IMR-90 (cell line): Measurements from ENCODE around the gene PLCH1. TPM values are rescaled to one million over a fixed set of nuclear protein-coding genes. Genes with fewer than 3 reads are reported as not detected.
A peak's percentile ranks its signal among the peaks of the same experiment; 100 is the strongest.

Experiments
- ATAC-seq: fragments of 200-7000 bp; cut with Tn5 transposase; 2 replicates; pipeline ENCODE4 v1.9.1; 2020; ENCODE audit warnings: low read depth, mild to moderate bottlenecking, moderate library complexity
- BruUV-seq: library from RNA; stranded (reverse); fragments of 400-500 nt; replicated peaks from 2 replicates; lab custom pipeline; 2021; lab: Mats Ljungman, UMichigan
- CTCF ChIA-PET: fragments of 300-600 bp; formaldehyde crosslinking; extraction: SDS; loops from one replicate; lab custom pipeline; 2021; ENCODE audit warnings: antibody characterized with exemption; lab: Yijun Ruan, JAX
- POLR2A ChIA-PET: fragments of 300-600 bp; sonication (Branson Sonifier 250); formaldehyde crosslinking; loops from one replicate; lab custom pipeline; 2022; ENCODE audit warnings: antibody characterized with exemption; ENCODE audit not compliant: unreplicated experiment; lab: Charles Lee
- DNase-seq: peaks from one replicate; pipeline ENCODE4 v3.0.0; 2013
- H2AFZ ChIP-seq: replicated peaks from 2 replicates; pipeline ENCODE3; 2013; ENCODE audit warnings: low read length, mild to moderate bottlenecking; ENCODE audit not compliant: poor library complexity
- H2AK5ac ChIP-seq: 2 replicates; pipeline ENCODE4 v1.6.1; 2013; ENCODE audit warnings: low read depth, low read length, inconsistent platforms
- H2AK9ac ChIP-seq: replicated peaks from 2 replicates; pipeline ENCODE3; 2013; ENCODE audit warnings: mild to moderate bottlenecking, low read depth, low read length, moderate library complexity; ENCODE audit not compliant: poor library complexity
- H2BK120ac ChIP-seq: 2 replicates; pipeline ENCODE4 v1.6.1; 2013; ENCODE audit warnings: low read depth, low read length, inconsistent platforms
- H2BK15ac ChIP-seq: 3 replicates; pipeline ENCODE4 v1.6.1; 2013; ENCODE audit warnings: low read depth, low read length, inconsistent platforms
- H2BK20ac ChIP-seq: 2 replicates; pipeline ENCODE4 v1.6.1; 2013; ENCODE audit warnings: low read depth, mild to moderate bottlenecking, inconsistent platforms, low read length, moderate library complexity
- H2BK5ac ChIP-seq: 2 replicates; pipeline ENCODE4 v1.6.1; 2013; ENCODE audit warnings: mild to moderate bottlenecking, low read depth, low read length, inconsistent platforms; ENCODE audit not compliant: poor library complexity, severe bottlenecking
- H3K14ac ChIP-seq: replicated peaks from 2 replicates; pipeline ENCODE4 v1.6.1; 2013; ENCODE audit warnings: low read depth, low read length, inconsistent platforms
- H3K18ac ChIP-seq: 2 replicates; pipeline ENCODE4 v1.6.1; 2013; ENCODE audit warnings: low read depth, low read length, control low read depth
- H3K23ac ChIP-seq: 2 replicates; pipeline ENCODE4 v1.6.1; 2013; ENCODE audit warnings: low read depth, low read length, inconsistent platforms
- H3K27ac ChIP-seq: 2 replicates; pipeline ENCODE4 v1.5.1; 2013; ENCODE audit warnings: mild to moderate bottlenecking, control low read depth, low read length; ENCODE audit not compliant: insufficient read depth
- H3K27me3 ChIP-seq: 2 replicates; pipeline ENCODE4 v1.6.1; 2013; ENCODE audit warnings: low read length; ENCODE audit not compliant: control insufficient read depth, insufficient read depth
- H3K36me3 ChIP-seq: 2 replicates; pipeline ENCODE4 v1.6.1; 2013; ENCODE audit warnings: low read length, mixed read lengths; ENCODE audit not compliant: control insufficient read depth, insufficient read depth
- H3K4ac ChIP-seq: 2 replicates; pipeline ENCODE4 v1.6.1; 2013; ENCODE audit warnings: low read depth, low read length, inconsistent platforms
- H3K4me1 ChIP-seq: 2 replicates; pipeline ENCODE4 v1.6.1; 2013; ENCODE audit warnings: low read length, mixed read lengths; ENCODE audit not compliant: control insufficient read depth, insufficient read depth
- H3K4me2 ChIP-seq: 2 replicates; pipeline ENCODE4 v1.6.1; 2013; ENCODE audit warnings: low read depth, mild to moderate bottlenecking, control low read depth, low read length, moderate library complexity
- H3K4me3 ChIP-seq: 2 replicates; pipeline ENCODE4 v1.5.1; 2013; ENCODE audit warnings: low read depth, mild to moderate bottlenecking, control low read depth, low read length, moderate library complexity; ENCODE audit not compliant: insufficient read depth
- H3K56ac ChIP-seq: 2 replicates; pipeline ENCODE4 v1.6.1; 2013; ENCODE audit warnings: low read length, inconsistent platforms; ENCODE audit not compliant: insufficient read depth; ENCODE audit errors: extremely low read depth
- H3K79me1 ChIP-seq, 2 experiments: 2 replicates each; pipeline ENCODE4 v1.6.1; 2013; ENCODE audit warnings: low read length in 2 of 2, inconsistent platforms in 1 of 2, low read depth in 1 of 2
- H3K9ac ChIP-seq: 2 replicates; pipeline ENCODE4 v1.6.1; 2013; ENCODE audit warnings: low read depth, low read length, control low read depth
- H3K9me1 ChIP-seq: 2 replicates; pipeline ENCODE4 v1.6.1; 2013; ENCODE audit warnings: low read length, inconsistent platforms; ENCODE audit not compliant: insufficient read depth
- H3K9me3 ChIP-seq: 2 replicates; pipeline ENCODE4 v1.6.1; 2013; ENCODE audit warnings: low read length; ENCODE audit not compliant: control insufficient read depth, insufficient read depth
- H4K20me1 ChIP-seq: 2 replicates; pipeline ENCODE4 v1.6.1; 2013; ENCODE audit warnings: low read length, inconsistent platforms; ENCODE audit not compliant: insufficient read depth
- H4K5ac ChIP-seq: 2 replicates; pipeline ENCODE4 v1.6.1; 2013; ENCODE audit warnings: mild to moderate bottlenecking, low read depth, low read length, control low read depth
- H4K8ac ChIP-seq, 2 experiments: 2 replicates each; pipeline ENCODE4 v1.6.1; 2013; ENCODE audit warnings: low read depth in 2 of 2, low read length in 2 of 2, control low read depth in 1 of 2, inconsistent platforms in 1 of 2
- H4K91ac ChIP-seq: 2 replicates; pipeline ENCODE4 v1.6.1; 2013; ENCODE audit warnings: low read depth, low read length, inconsistent platforms; ENCODE audit not compliant: insufficient read depth
- BHLHE40 ChIP-seq: fragments of 150-350 bp; IDR thresholded peaks from 2 replicates; pipeline ENCODE4 v1.6.1; 2016; ENCODE audit warnings: mild to moderate bottlenecking, low read depth, low read length
- CEBPB ChIP-seq: IDR thresholded peaks from 2 replicates; pipeline ENCODE4 v1.6.1; 2012; ENCODE audit warnings: low read depth, low read length, improper control_type of control experiment
- MAZ ChIP-seq: IDR thresholded peaks from 2 replicates; pipeline ENCODE4 v1.6.1; 2012; ENCODE audit warnings: low read depth, mild to moderate bottlenecking, low read length, improper control_type of control experiment, moderate library complexity, borderline replicate concordance
- NFE2L2 ChIP-seq: fragments of 150-350 bp; IDR thresholded peaks from 2 replicates; pipeline ENCODE4 v1.6.1; 2016; ENCODE audit warnings: low read depth, mild to moderate bottlenecking, low read length
- RAD21 ChIP-seq: IDR thresholded peaks from 2 replicates; pipeline ENCODE4 v1.6.1; 2012; ENCODE audit warnings: low read length, improper control_type of control experiment
- RCOR1 ChIP-seq: IDR thresholded peaks from 2 replicates; pipeline ENCODE4 v1.6.1; 2012; ENCODE audit warnings: mild to moderate bottlenecking, low read length, improper control_type of control experiment; ENCODE audit not compliant: insufficient replicate concordance
- RFX5 ChIP-seq: IDR thresholded peaks from 2 replicates; pipeline ENCODE4 v1.8.0; 2012; ENCODE audit warnings: low read depth, mild to moderate bottlenecking, low read length, moderate library complexity
- SMC3 ChIP-seq: fragments of 150-350 bp; IDR thresholded peaks from 2 replicates; pipeline ENCODE4 v1.6.1; 2016; ENCODE audit warnings: low read depth, mild to moderate bottlenecking, antibody characterized with exemption, low read length, moderate library complexity
- USF2 ChIP-seq: fragments of 150-350 bp; IDR thresholded peaks from 2 replicates; pipeline ENCODE4 v1.6.1; 2017; ENCODE audit warnings: mild to moderate bottlenecking, antibody characterized with exemption, low read length, low read depth
- dilution Hi-C: fragments of 300-500 bp; cut with HindIII; formaldehyde crosslinking; loops from one replicate; pipeline ENCODE4 v1.14.3; 2018; ENCODE audit warnings: low sequenced_read_pairs; ENCODE audit not compliant: unreplicated experiment
- in situ Hi-C: fragments of 300-500 bp; cut with MboI; formaldehyde crosslinking; loops from 3 replicates; pipeline ENCODE4 v1.14.3; 2019; ENCODE audit warnings: low sequenced_read_pairs, inconsistent platforms, mixed read lengths
- intact Hi-C: fragments of 100-400 bp; cut with micrococcal nuclease; formaldehyde crosslinking; loops from 2 replicates; pipeline ENCODE4 v1.10.0; 2022
- polyA plus RNA-seq, 3 experiments: library from polyadenylated mRNA; depleted of rRNA; stranded (reverse); fragments of >200 nt; gene quantifications; 2 replicates each; pipeline ENCODE4 v1.2.3, GENCODE V29; 2012; ENCODE audit warnings: low replicate concordance in 1 of 3
- total RNA-seq: library from RNA; depleted of rRNA; stranded (reverse); fragments of >200 nt; gene quantifications from 2 replicates; pipeline ENCODE4 v1.2.3, GENCODE V29; 2012
- TF ChIP-seq, protein P1 (sequence below): conservative IDR thresholded peaks from 2 replicates; pipeline ENCODE4 v1.5.1; 2012; ENCODE audit warnings: mild to moderate bottlenecking, low read depth, low read length, improper control_type of control experiment

PLCH1 gene
- total and polyA plus RNA-seq, 2 of the 4 experiments (the other 2 are of a cell fraction), result not detected

GRCh38 chr3:155370198-155370597, 374.7 kb downstream of the PLCH1 start:
- Histone ChIP-seq H3K56ac (no peak overlapping the region), H3K27ac (no peak overlapping the region), H3K4me1 (no peaks in the 10 kb centered on the region), H4K8ac (no peak overlapping the region), H2AFZ (peak overlapping the region; percentile 33), H2BK15ac (no peak overlapping the region), H3K18ac (no peak overlapping the region), H3K14ac (no peak overlapping the region), H2AK5ac (no peak overlapping the region), H2BK20ac (no peak overlapping the region), H3K79me1 (no peaks in the 10 kb centered on the region), H3K9me1 (no peaks in the 10 kb centered on the region), H3K9me3 (no peaks in the 10 kb centered on the region), H2AK9ac (no peak overlapping the region), H4K20me1 (no peaks in the 10 kb centered on the region), H3K27me3 (no peaks in the 10 kb centered on the region), H3K23ac (no peak overlapping the region), H4K5ac (no peak overlapping the region), H3K36me3 (no peaks in the 10 kb centered on the region), H3K4ac (no peak overlapping the region), H3K9ac (no peak overlapping the region), H3K4me3 (no peak overlapping the region), H3K4me2 (no peak overlapping the region), H2BK120ac (no peak overlapping the region), H4K91ac (no peak overlapping the region), H2BK5ac (no peak overlapping the region)
- ChIA-PET CTCF (no interaction called here), POLR2A (no interaction called here)
- intact Hi-C loops, result no loop called here
- ATAC-seq (no peak), DNase-seq (no peak)
- no TSS peak for BruUV-seq
- dilution Hi-C loops, result no loop called here
- in situ Hi-C loops, result no loop called here
- TF ChIP-seq NFE2L2 (no peak), USF2 (no peak), RFX5 (no peak), BHLHE40 (no peak), RCOR1 (no peak), SMC3 (no peak), RAD21 (no peak), CEBPB (no peak), MAZ (no peak)
- TF ChIP-seq, protein P1, sequence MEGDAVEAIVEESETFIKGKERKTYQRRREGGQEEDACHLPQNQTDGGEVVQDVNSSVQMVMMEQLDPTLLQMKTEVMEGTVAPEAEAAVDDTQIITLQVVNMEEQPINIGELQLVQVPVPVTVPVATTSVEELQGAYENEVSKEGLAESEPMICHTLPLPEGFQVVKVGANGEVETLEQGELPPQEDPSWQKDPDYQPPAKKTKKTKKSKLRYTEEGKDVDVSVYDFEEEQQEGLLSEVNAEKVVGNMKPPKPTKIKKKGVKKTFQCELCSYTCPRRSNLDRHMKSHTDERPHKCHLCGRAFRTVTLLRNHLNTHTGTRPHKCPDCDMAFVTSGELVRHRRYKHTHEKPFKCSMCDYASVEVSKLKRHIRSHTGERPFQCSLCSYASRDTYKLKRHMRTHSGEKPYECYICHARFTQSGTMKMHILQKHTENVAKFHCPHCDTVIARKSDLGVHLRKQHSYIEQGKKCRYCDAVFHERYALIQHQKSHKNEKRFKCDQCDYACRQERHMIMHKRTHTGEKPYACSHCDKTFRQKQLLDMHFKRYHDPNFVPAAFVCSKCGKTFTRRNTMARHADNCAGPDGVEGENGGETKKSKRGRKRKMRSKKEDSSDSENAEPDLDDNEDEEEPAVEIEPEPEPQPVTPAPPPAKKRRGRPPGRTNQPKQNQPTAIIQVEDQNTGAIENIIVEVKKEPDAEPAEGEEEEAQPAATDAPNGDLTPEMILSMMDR, result no peak
